Measurements from ENCODE around the gene NOS1AP.

Gene NOS1AP

DNA sequence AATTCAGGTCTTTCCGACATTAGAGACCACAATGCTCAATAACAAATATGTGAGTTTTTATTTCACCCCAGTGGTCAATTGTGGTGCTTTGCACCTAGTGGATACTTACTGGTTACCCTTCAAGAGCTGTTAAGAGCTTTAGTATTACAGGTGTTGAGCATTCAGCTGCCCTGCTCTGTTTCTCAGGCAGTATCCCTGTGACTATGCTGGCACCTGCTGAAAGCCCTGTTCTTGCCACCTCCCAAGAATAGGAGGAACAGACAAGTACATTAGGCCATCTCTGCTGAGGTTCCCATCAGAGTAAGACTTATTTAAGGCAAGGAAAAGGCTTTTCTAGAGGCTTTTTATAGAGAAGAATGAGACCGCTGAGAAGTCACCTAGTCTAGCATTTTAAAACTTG lies 60.8 kb downstream of the NOS1AP start:
- TF ChIP-seq POLR2AphosphoS5 (IDR thresholded peaks at IDR 0.05; ENCODE audit: low read depth, low read length) = no peak
- no peak for TF ChIP-seq TAF1 (IDR thresholded peaks at IDR 0.05; ENCODE audit: low read depth, low read length)
- no peak for TF ChIP-seq SPI1 (IDR thresholded peaks at IDR 0.05; ENCODE audit: low read depth, low read length)
- no peak for TF ChIP-seq POLR2A (IDR thresholded peaks at IDR 0.05; ENCODE audit: low read depth, low read length)
- no peak for TF ChIP-seq POU2F2 (IDR thresholded peaks at IDR 0.05; ENCODE audit: low read depth, low read length)
- TF ChIP-seq PAX5 (IDR thresholded peaks at IDR 0.05; ENCODE audit: insufficient read depth, low read length, severe bottlenecking) = no peak
- FAIRE-seq (no peak), DNase-seq (ENCODE audit: insufficient read length, low spot score) (no peak)

DNA sequence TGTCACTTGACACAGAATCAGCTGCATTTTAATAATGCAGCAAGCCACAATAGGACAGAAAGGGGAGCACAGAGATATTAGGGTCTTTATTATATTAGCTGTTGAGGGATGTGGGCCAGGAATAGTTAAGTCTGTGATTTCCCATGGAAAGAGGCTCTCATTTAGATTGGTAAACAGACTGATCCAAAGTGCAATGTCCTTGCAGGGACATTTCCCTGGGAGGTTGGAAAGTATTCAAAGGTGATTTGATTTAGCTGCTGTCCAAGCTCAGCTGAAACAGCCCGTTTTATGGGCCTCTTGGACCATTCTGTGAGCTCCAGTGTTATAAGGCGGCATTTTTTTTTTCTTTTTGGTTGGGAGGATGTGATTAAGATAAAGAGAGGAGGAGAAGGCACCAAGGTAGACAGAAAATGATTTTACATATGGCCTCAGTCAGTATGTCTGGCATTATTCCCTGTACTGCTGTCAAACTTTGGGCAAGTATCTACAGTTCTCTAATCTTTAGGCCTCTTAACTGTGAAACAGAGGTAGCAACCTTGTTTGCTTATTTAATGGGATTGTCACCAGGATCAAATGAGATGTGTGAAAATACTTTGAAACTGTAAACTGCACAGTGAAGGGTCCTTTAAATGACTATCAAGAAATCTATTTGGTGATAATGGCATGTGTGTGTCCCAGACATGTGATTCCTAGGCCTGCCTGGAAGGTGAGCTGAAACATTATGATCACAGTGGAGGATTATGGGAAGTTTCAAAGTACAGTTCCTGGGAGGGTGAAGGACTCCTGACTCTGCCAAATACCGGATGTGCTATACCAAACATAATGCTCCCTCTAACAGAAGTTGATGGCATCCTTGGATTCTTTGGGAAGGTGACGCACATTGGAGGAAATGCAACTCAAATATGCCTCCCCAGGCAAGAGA lies 62.2 kb downstream of the NOS1AP start:
- TF ChIP-seq SPI1 (IDR thresholded peaks at IDR 0.05; ENCODE audit: low read depth, low read length) (no peak), PAX5 (IDR thresholded peaks at IDR 0.05; ENCODE audit: insufficient read depth, low read length, severe bottlenecking) (no peak), TAF1 (IDR thresholded peaks at IDR 0.05; ENCODE audit: low read depth, low read length) (no peak), POLR2A (IDR thresholded peaks at IDR 0.05; ENCODE audit: low read depth, low read length) (no peak), POLR2AphosphoS5 (IDR thresholded peaks at IDR 0.05; ENCODE audit: low read depth, low read length) (no peak), POU2F2 (IDR thresholded peaks at IDR 0.05; ENCODE audit: low read depth, low read length) (no peak)
- FAIRE-seq = no peak

DNA sequence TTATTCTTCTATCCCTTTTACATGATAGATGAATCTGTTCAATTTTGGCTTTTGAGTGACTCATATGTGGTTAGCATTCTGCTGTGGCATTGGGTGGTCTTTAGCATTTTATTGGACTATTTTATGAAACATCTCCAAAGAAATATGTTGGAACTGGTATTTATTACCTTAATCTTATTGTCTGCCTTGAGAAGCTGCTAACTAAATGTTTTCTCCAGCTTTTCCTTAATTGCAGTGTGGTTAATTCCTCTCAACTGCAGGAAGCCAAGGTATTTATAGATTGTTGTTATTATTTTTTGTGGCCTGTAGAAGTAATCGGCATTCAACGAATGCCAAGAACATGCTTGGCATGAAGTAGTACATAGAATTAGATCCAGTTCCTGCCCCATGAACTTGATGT lies 64.1 kb downstream of the NOS1AP start:
- FAIRE-seq = no peak
- TF ChIP-seq SPI1 (IDR thresholded peaks at IDR 0.05; ENCODE audit: low read depth, low read length) (no peak), PAX5 (IDR thresholded peaks at IDR 0.05; ENCODE audit: insufficient read depth, low read length, severe bottlenecking) (no peak), TAF1 (IDR thresholded peaks at IDR 0.05; ENCODE audit: low read depth, low read length) (no peak), POLR2AphosphoS5 (IDR thresholded peaks at IDR 0.05; ENCODE audit: low read depth, low read length) (no peak), POU2F2 (IDR thresholded peaks at IDR 0.05; ENCODE audit: low read depth, low read length) (no peak), POLR2A (IDR thresholded peaks at IDR 0.05; ENCODE audit: low read depth, low read length) (no peak)
- no peak for DNase-seq (ENCODE audit: insufficient read length, low spot score)

More for the DNA sequence above, 62.2 kb downstream of the NOS1AP start:
- no peak for DNase-seq (ENCODE audit: insufficient read length, low spot score)

DNA sequence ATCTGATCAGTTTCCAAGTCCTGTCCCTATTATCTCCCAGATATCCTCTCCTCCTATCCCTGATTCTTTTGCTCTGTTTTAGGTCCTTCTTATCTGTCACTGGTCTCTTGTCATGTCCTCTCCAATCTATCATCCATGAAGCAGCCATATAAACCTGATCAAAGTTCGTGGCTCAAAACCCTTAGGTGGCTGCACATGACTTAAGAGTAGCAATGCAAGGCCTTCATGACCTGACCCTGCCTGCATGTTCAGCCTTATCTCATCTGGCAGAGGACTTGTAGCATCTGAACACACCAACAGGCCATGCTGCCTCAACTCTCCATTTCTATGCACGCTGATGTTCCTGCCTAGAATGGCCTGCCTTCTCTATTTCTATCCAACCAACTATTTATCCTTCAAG lies 65.2 kb downstream of the NOS1AP start:
- TF ChIP-seq POLR2AphosphoS5 (IDR thresholded peaks at IDR 0.05; ENCODE audit: low read depth, low read length) (no peak), SPI1 (IDR thresholded peaks at IDR 0.05; ENCODE audit: low read depth, low read length) (no peak), POLR2A (IDR thresholded peaks at IDR 0.05; ENCODE audit: low read depth, low read length) (no peak), PAX5 (IDR thresholded peaks at IDR 0.05; ENCODE audit: insufficient read depth, low read length, severe bottlenecking) (no peak), TAF1 (IDR thresholded peaks at IDR 0.05; ENCODE audit: low read depth, low read length) (no peak), POU2F2 (IDR thresholded peaks at IDR 0.05; ENCODE audit: low read depth, low read length) (no peak)
- DNase-seq (ENCODE audit: insufficient read length, low spot score) = no peak
- FAIRE-seq = no peak

DNA sequence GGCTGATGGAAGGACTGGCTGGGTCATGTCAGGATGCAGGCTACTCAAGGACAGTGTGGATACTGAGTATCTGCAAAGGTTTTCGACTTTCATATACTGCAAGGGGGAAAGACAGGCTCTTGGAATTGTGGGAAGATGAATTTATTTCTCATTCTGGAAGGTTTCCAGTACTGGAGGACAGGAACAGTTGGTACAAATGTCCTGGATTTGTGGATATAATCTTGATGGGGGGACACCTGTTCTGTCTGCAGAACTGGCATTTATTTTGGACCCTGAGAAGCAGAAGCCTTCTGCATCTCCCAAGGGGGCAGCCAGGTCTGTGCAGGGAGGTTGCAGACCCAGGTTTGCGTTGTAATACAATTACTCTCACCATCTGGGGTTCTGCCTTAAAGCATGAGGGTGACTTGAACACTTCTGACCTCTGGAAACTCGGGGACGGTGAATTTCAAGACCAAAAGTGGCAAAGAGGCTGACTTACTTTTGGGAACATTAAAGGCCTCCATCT lies 65.8 kb downstream of the NOS1AP start:
- no peak for FAIRE-seq
- no peak for DNase-seq (ENCODE audit: insufficient read length, low spot score)

DNA sequence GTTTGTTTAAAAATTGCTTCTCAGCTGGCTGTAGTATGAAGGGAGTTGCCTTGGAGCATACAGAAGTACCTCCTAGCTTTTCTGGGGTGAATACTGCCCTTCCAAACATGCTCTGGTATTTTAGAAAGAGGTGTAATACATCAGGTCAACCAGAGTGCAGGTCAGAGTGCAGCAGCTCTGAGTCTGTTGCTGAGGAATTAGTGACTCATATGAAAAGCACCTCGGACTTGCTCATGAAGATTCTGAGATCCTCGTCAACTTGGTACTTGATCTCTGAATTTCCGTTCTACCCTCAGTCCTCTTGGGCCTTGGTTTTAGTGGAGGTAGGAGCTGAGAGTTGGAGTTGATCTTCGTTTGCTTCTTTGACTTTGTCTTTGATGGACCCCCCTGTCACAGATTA lies 67.3 kb downstream of the NOS1AP start:
- no peak for TF ChIP-seq POU2F2 (IDR thresholded peaks at IDR 0.05; ENCODE audit: low read depth, low read length)
- TF ChIP-seq PAX5 (IDR thresholded peaks at IDR 0.05; ENCODE audit: insufficient read depth, low read length, severe bottlenecking) = no peak
- TF ChIP-seq TAF1 (IDR thresholded peaks at IDR 0.05; ENCODE audit: low read depth, low read length) = no peak
- no peak for TF ChIP-seq POLR2A (IDR thresholded peaks at IDR 0.05; ENCODE audit: low read depth, low read length)
- TF ChIP-seq SPI1 (IDR thresholded peaks at IDR 0.05; ENCODE audit: low read depth, low read length) = no peak
- TF ChIP-seq POLR2AphosphoS5 (IDR thresholded peaks at IDR 0.05; ENCODE audit: low read depth, low read length) = no peak
- DNase-seq (ENCODE audit: insufficient read length, low spot score) = no peak
- FAIRE-seq = no peak

More for the DNA sequence above, 65.8 kb downstream of the NOS1AP start:
- no peak for TF ChIP-seq TAF1 (IDR thresholded peaks at IDR 0.05; ENCODE audit: low read depth, low read length)
- no peak for TF ChIP-seq POLR2AphosphoS5 (IDR thresholded peaks at IDR 0.05; ENCODE audit: low read depth, low read length)
- TF ChIP-seq SPI1 (IDR thresholded peaks at IDR 0.05; ENCODE audit: low read depth, low read length) = no peak
- no peak for TF ChIP-seq PAX5 (IDR thresholded peaks at IDR 0.05; ENCODE audit: insufficient read depth, low read length, severe bottlenecking)
- no peak for TF ChIP-seq POU2F2 (IDR thresholded peaks at IDR 0.05; ENCODE audit: low read depth, low read length)
- TF ChIP-seq POLR2A (IDR thresholded peaks at IDR 0.05; ENCODE audit: low read depth, low read length) = no peak

DNA sequence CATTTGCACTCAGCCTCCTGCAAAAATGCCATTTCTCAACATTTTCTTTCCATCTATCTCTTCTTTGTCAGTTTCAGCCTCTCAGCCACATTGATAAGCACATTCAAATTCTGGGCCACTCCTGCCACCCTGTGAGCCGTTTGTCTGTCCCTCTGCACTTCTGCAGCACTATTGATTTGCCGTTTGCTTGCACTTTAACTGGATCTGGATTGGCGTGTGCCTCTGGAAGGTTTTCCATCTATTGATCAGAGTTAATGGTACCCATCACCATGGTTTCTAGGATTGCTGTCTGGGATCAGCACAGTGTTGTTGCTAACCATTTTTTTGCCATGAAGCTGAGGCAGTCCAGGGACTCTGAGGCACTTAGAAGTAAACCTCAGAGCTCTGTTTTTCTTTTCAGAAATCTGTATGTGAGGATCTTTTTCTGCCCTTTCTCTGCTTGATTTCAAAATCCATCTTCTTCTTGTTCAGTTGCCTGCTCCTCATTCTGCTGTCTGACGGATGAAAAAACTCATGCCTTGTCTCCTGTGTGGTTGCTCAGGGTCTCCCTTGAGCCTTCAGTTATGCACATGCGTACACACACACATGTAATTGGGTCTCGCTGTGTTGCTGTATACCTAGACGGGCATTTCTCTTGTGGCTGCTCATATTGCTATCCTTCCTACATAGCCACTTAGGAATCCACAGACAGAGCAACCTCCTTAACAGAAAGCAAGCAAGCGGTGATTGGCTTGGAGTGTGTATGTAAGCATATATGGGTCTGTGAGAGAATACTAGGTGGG lies 67.9 kb downstream of the NOS1AP start:
- FAIRE-seq = no peak
- TF ChIP-seq PAX5 (IDR thresholded peaks at IDR 0.05; ENCODE audit: insufficient read depth, low read length, severe bottlenecking) = no peak
- no peak for TF ChIP-seq SPI1 (IDR thresholded peaks at IDR 0.05; ENCODE audit: low read depth, low read length)
- DNase-seq (ENCODE audit: insufficient read length, low spot score) = no peak

DNA sequence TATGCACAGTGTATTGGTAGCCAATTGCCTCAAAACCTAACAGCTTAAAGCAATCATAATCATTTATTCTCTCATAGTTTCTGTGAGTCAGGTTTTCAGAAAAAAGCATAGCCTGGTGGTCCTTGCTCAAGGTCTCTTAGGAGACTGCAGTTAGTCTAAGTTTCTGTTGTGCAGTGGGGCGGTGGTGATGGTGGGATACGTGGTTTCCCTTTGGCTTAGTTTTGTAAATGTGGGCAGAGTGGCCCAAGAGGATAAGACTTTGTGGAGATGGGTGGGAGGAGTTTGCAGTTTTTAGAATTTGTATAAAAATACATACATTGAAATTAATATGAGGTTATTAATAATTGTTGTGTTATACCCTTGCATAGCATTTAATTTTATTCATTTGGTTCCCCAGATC lies 68.6 kb downstream of the NOS1AP start:
- no peak for FAIRE-seq
- TF ChIP-seq POLR2A (IDR thresholded peaks at IDR 0.05; ENCODE audit: low read depth, low read length) (no peak), TAF1 (IDR thresholded peaks at IDR 0.05; ENCODE audit: low read depth, low read length) (no peak), POU2F2 (IDR thresholded peaks at IDR 0.05; ENCODE audit: low read depth, low read length) (no peak), PAX5 (IDR thresholded peaks at IDR 0.05; ENCODE audit: insufficient read depth, low read length, severe bottlenecking) (no peak), SPI1 (IDR thresholded peaks at IDR 0.05; ENCODE audit: low read depth, low read length) (no peak)

DNA sequence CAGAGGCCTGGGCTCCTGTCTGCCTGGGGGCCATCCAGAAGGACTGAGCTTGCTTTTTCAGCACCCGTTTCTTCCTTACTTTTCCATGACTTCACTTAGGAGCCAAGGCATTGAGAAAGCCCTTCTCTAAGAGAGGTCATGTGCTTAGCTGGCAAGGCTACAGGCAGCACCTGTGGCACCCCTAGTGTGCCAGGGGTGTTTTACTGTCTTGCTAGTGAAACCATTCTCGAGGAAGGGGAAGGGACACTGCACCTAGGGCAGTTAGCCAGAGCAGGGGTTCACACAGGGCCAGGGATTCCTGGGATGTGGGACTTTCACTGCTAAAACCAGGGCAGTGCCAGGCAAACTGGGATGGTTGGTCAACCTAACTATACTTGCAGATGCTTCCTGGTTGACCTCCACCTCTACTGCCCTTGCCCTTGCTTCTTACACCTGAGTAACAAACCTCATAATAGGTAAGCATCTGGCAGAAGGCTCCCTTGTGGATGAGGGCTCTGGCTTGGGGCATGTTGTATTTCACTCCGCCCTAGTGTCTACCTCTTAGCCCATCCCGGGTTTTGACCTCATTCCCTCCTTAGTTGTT lies 69.2 kb downstream of the NOS1AP start:
- TF ChIP-seq SPI1 (IDR thresholded peaks at IDR 0.05; ENCODE audit: low read depth, low read length) (no peak), POU2F2 (IDR thresholded peaks at IDR 0.05; ENCODE audit: low read depth, low read length) (no peak), POLR2A (IDR thresholded peaks at IDR 0.05; ENCODE audit: low read depth, low read length) (no peak), PAX5 (IDR thresholded peaks at IDR 0.05; ENCODE audit: insufficient read depth, low read length, severe bottlenecking) (no peak), POLR2AphosphoS5 (IDR thresholded peaks at IDR 0.05; ENCODE audit: low read depth, low read length) (no peak), TAF1 (IDR thresholded peaks at IDR 0.05; ENCODE audit: low read depth, low read length) (no peak)
- no peak for FAIRE-seq
- no peak for DNase-seq (ENCODE audit: insufficient read length, low spot score)

More for the DNA sequence above, 68.6 kb downstream of the NOS1AP start:
- no peak for DNase-seq (ENCODE audit: insufficient read length, low spot score)
